ENCODE data around the gene PGAP1.

The PGAP1 gene

GRCh38 chr2:196926562-196927375, at the start of gene PGAP1:
Gene PGAP1, minus strand, starts transcription at chr2:196926707. Its CDS starts 91 bp downstream, at chr2:196926616.
- DNase-seq (ENCODE audit: low spot score) = peak; percentile 73

GRCh38 chr2:196974970-196975369, 48.5 kb upstream of the PGAP1 start:
- DNase-seq (ENCODE audit: low spot score) = no peak

DNA sequence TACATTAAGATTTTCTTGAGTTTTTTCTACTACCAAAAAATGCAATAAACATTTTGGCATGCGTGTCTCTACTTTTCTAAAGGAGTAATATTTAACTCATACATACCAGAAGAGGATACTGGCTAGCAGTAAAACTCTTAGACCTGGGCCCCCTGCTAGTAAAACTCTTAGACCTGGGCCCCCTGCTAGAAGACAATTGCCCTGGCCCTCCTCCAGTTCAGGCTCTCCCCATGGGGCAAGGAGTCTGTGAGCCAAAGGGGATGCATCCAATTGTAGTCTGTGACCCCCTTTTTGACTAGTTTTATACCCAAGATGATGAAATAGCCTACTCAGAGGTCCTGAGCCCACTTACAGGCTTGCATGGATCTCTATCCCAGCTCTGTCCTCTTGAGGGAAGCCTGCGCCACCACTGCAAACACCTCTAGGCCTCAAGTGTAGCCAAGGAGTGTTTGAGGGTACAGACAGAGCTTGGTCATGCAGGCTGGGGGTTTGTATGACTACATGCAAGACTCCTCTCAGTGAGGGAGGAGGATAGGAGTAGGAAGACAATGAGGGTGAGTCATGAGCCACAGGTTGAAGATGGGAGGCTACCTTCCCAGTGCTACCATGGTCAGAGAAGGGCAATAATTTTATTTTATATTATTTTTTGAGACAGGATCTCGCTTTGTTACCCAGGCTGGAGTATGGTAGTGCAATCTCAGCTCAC, 45.2 kb upstream of the PGAP1 start:
- DNase-seq (ENCODE audit: low spot score) = no peak

DNA sequence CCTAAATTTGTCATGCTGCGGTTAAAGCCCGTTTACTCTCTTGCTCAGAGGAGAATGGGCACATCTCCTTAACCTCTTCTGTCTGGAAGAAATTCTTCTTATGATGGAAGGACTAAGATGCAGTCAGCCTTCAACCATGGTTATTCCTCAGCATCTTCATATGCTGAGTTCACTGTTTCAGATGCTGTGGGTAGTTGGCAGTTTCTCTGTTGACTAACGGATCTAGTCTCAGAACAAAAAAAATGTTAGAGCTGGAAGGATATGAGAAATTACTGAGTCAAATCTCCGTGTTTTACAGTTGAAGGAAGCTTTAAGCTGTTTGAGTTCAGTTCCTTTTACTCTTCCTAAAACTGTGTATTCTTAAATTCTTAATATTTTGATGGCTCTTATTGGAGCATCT, 43.6 kb upstream of the PGAP1 start:
- DNase-seq (ENCODE audit: low spot score) = no peak

DNA sequence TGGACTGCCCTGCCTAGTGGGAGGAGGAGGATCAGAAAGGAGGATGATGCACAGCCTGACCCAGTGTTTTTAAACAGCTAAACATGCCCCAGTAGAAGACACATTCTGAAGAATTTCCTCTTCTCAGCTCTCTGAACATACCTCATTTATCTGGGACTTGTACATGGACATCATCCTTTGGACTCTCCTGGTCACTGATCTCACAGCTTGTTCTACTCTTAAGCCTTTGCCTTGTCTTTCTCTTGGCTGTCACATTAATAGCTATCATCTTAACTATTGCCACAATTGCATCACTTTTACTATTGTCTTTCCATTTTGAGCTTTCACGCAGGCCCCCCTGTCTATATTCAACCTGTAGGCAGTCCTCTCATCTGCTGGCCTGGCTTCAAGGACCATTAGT, 42.0 kb upstream of the PGAP1 start:
- no peak for DNase-seq (ENCODE audit: low spot score)

DNA sequence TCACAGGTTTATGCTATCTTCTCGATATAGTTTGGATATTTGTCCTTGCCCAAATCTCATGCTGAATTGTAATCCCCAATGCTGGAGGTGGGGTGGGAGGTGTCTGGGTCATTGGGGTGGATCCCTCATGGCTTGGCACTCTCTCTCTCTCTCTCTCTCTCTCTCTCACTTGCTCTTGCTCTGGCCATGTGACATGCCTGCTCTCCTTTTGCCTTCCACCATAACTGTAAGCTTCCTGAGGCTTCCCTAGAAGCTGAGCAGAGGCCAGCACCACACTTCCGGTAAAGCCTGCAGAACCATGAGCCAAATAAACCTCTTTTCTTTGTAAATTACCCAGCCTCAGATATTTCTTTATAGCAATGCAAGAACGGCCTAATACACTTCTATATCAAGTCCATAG, 41.3 kb upstream of the PGAP1 start:
- no peak for DNase-seq (ENCODE audit: low spot score)

DNA sequence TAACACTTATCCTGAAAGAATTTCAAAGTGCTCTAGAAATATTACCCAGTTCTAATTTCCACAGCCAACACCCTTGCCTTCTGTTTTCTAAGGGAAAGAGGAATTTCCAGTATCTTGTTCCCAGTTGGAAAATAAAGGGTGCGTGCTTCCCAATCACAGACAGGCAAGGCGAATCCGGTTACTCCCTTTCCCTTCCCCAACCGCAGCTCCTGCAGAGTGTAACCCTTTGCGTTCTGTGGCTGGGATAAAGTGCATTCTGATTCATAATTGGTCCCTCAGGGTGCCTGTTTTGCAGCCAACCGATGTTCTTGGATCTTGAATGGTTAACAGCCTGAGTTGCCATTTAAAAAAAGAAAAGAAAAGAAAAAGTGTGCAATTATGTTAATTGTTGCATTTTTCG, 40.6 kb upstream of the PGAP1 start:
- no peak for DNase-seq (ENCODE audit: low spot score)

DNA sequence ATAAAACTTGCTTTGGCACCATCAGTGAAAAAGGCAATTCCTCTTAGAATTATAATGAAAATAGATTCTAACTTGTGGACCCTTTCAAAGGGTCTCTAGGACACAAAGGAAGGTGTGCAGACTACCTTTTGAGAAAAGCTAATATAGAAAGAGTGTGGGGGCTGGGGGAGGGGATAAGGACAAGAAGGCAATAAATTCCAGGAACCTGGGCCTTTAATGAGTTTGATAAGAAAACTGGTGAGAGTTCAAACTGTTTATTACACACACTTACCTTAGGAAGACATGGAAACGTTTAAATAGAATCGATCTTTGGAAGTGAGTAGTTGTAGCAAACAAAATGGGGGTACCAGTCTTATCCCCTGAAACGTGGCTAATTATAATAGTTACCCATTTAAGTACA, 39.6 kb upstream of the PGAP1 start:
- DNase-seq (ENCODE audit: low spot score) = no peak

GRCh38 chr2:196965651-196966050, 39.1 kb upstream of the PGAP1 start:
- no peak for DNase-seq (ENCODE audit: low spot score)

DNA sequence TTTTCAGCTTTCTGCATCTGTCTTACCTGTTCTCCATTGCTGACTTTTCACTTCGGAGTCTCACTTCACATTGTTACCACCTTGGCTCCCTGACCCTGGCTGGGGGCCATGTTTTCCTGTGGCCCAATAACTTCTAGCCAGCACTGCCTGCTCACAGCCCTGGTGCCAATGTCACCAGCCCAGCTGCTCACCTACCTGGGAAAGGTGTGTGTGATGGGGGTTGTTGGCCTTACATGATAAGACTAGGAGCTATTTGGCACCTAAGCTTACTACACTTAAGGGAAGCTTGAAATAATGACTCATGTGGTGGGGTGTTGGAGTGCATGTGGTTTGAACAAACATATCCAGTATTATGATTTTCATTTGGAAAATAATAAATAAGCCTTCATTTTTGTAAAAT, 37.5 kb upstream of the PGAP1 start:
- DNase-seq (ENCODE audit: low spot score) = no peak

- DNase-seq (ENCODE audit: low spot score) = no peak
Observed at GRCh38 chr2:196963043-196963442, 36.5 kb upstream of the PGAP1 start.

GRCh38 chr2:196962325-196962724, 35.8 kb upstream of the PGAP1 start:
- DNase-seq (ENCODE audit: low spot score) = no peak

GRCh38 chr2:196961889-196962288, 35.4 kb upstream of the PGAP1 start:
- no peak for DNase-seq (ENCODE audit: low spot score)

GRCh38 chr2:196959734-196960338, 33.3 kb upstream of the PGAP1 start:
- DNase-seq (ENCODE audit: low spot score) = peak; percentile 25

- no peak for DNase-seq (ENCODE audit: low spot score)
Observed at GRCh38 chr2:196959281-196959680, 32.8 kb upstream of the PGAP1 start.

DNA sequence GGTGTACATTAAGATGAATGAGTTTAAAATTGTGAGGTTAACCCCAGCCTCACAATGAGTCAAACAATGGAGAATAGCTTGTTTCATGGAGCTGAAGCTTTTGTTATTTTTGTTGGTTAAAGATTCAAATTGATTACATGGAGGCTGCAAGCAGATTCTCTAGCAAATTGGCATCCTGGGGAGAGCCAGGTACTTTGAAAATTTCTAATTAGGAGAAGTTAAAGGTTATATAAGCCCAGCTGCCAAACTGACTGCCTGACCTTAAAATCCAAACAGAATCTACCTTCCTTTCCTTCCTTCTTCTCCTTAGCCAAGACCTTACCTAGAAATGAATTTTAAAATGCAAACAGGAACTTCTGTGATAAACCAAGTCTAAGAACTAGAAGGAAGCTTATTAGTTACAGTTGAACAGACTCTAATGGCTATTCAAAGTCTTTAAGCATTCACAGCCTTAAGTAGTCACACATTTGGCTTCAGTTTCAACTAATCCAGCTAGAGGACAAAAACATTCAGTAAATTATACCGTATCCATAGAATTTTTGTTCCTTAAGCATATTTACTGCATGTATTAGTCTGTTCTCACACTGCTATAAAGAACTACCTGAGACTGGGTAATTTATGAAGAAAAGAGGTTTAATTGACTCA, 31.5 kb upstream of the PGAP1 start:
- no peak for DNase-seq (ENCODE audit: low spot score)

DNA sequence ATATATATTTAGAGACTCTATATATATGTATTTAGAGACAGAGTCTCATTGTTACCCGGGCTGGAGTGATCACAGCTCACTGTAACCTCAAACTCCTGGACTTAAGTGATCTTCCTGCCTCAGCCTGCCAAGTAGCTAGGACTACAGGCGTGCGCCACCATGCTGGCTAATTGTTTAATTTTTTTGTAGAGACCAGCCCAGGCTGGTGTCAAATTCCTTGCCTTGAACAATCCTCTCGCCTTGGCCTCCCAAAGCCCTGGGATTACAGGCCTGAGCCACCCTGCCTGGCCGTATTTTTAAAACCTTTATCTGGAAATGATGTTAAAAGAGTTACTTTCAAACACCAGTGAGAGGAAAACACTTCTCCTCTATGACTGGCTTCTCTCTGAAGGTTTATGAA, 30.9 kb upstream of the PGAP1 start:
- no peak for DNase-seq (ENCODE audit: low spot score)

DNA sequence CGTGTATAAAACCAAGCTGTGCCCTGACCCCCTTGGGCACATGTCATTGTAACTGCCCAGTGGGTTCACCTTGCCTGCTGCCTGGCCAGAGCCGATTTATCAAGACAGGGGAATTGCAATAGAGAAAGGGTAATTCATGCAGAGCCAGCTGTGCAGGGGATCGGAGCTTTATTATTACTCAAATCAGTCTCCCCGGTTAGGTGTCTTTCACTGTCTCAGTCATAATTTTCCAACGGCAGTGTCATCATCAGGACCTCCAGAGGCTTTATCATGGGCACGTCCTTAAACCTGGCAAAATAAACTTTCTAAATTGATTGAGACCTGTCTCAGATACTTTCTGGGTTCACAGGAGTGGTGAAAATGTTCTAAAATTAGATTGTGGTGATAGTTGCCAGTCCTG, 29.6 kb upstream of the PGAP1 start:
- DNase-seq (ENCODE audit: low spot score) = no peak

GRCh38 chr2:196955036-196955435, 28.5 kb upstream of the PGAP1 start:
- no peak for DNase-seq (ENCODE audit: low spot score)

- DNase-seq (ENCODE audit: low spot score) = no peak
Observed at GRCh38 chr2:196954001-196954400, 27.5 kb upstream of the PGAP1 start.

GRCh38 chr2:196952936-196953335, 26.4 kb upstream of the PGAP1 start:
- DNase-seq (ENCODE audit: low spot score) = no peak

DNA sequence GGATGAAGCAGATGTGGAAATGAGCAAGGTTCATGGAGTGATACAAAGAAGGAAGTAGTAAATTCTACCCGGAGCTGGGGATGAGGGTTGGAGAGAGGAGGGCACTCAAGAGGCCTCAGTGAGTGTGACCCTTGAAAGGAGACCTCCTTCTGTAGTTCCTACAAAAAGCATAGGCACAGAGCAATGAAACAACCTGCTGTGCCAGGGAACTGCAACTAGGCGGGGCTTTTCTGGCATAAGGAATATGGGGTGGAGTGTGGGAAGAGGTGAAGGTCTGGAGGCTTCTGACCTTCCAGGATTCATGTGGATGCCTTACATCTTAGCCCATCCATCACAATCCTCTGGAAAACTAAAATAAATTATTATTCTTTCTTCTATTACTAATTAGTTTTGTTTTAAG, 25.5 kb upstream of the PGAP1 start:
- no peak for DNase-seq (ENCODE audit: low spot score)

- no peak for DNase-seq (ENCODE audit: low spot score)
Observed at GRCh38 chr2:196949116-196949515, 22.6 kb upstream of the PGAP1 start.

Data from HuH-7.5 (cell line).